Measurements from ENCODE around the gene CRLF1. TPM values are rescaled to one million over a fixed set of nuclear protein-coding genes. Genes with fewer than 3 reads are reported as not detected.
A peak's percentile ranks its signal among the peaks of the same experiment; 100 is the strongest.

The CRLF1 gene
- total RNA-seq, 1 donor from 2014 or later, result 2.6 TPM

DNA sequence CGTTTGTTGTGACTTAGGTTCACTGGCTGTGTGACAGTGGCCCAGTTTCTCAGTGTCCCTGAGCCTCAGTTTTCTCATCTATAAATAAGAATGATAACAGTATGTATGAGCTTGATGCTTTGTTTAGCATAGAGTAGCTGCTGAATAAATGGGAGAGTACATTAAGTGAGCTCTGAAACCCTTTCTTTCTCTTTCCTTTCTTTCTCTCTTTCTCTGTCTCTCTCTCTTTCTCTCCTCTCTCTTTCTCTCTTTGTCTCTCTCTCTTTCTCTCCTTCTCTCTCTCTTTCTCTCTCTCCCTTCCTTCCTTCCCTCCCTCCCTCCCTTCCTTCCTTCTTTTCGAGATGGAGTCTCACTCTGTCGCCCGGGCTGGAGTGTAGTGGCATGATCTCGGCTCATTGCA, 46.9 kb downstream of the CRLF1 start:
- peaks cover 16 to 20% (median 19%) of the 10 kb centered on the region in 3 donors for H3K4me1 ChIP-seq (ENCODE audit: control insufficient read depth in 3 of 3, insufficient read depth in 3 of 3, low read length in 3 of 3)
- H3K9me3 ChIP-seq (ENCODE audit: control insufficient read depth in 3 of 3, low read length in 3 of 3), result no peaks in the 10 kb centered on the region
- peaks cover 11 to 12% (median 11%) of the 10 kb centered on the region in 3 donors for H3K36me3 ChIP-seq (ENCODE audit: control insufficient read depth in 3 of 3, insufficient read depth in 3 of 3, low read length in 3 of 3)
- no peak overlapping the region for H3K9ac ChIP-seq (ENCODE audit: low read depth in 1 of 3, low read length in 3 of 3)
- no peak overlapping the region for H3K4me3 ChIP-seq (ENCODE audit: low read length in 3 of 3)
- H3K27ac ChIP-seq (ENCODE audit: low read depth, low read length), result no peak overlapping the region
- no peaks in the 10 kb centered on the region for H3K27me3 ChIP-seq (ENCODE audit: control insufficient read depth in 3 of 3, insufficient read depth in 3 of 3, low read length in 3 of 3)

DNA sequence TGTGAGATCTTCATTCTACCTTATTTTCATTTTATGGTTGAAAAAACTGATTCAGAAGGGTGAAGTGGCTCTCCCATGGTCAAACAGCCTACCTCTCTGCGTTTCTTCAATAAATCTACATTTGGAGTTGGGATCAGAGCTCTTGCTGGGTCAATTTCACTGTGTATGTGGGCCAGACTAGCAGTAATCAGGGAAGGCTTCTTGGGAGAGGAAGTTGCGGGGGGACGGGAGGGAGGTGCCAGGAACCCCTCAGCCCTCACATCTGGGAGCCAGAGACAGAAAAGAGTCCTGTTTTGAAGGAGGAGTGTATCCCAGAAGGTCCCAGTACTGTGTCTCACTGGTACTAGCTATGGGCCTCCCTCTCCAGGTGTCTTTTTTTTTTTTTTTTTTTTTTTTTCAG, 48.0 kb downstream of the CRLF1 start:
- H3K9ac ChIP-seq (ENCODE audit: low read depth in 1 of 3, low read length in 3 of 3), result peak overlapping the region; percentile 91 to 94 (median 93)
- peaks cover 4 to 7% (median 6%) of the 10 kb centered on the region in 3 donors for H3K36me3 ChIP-seq (ENCODE audit: control insufficient read depth in 3 of 3, insufficient read depth in 3 of 3, low read length in 3 of 3)
- H3K27me3 ChIP-seq (ENCODE audit: control insufficient read depth in 3 of 3, insufficient read depth in 3 of 3, low read length in 3 of 3), result no peaks in the 10 kb centered on the region
- no peaks in the 10 kb centered on the region for H3K9me3 ChIP-seq (ENCODE audit: control insufficient read depth in 3 of 3, low read length in 3 of 3)
- H3K4me1 ChIP-seq (ENCODE audit: control insufficient read depth in 3 of 3, insufficient read depth in 3 of 3, low read length in 3 of 3), result peaks cover 16 to 20% (median 19%) of the 10 kb centered on the region in 3 donors
- H3K4me3 ChIP-seq (ENCODE audit: low read length in 3 of 3), result peak overlapping the region; percentile 89 to 96 (median 94)
- peak overlapping the region; percentile 91 for H3K27ac ChIP-seq (ENCODE audit: low read depth, low read length)

DNA sequence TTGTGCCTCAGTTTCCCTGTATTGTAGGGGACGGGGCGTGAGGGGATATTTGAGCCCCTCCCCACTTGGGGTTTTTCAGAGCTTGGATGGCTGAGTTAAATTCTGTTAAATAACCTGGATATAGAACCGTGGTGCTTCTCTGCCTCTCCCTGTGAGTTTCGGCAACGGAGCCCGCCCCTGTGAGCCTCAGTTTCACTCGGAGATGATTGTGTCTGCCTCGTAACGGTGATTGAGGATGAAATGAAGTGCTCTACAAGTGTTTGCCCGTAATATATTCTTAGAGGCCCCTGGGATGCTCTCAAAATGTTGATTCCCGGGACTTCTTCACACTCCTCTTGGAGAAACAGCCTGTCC, 48.4 kb downstream of the CRLF1 start:
- H3K4me3 ChIP-seq (ENCODE audit: low read length in 3 of 3), result peak overlapping the region; percentile 89 to 96 (median 94)
- H3K9me3 ChIP-seq (ENCODE audit: control insufficient read depth in 3 of 3, low read length in 3 of 3), result no peaks in the 10 kb centered on the region
- peak overlapping the region; percentile 91 for H3K27ac ChIP-seq (ENCODE audit: low read depth, low read length)
- H3K27me3 ChIP-seq (ENCODE audit: control insufficient read depth in 3 of 3, insufficient read depth in 3 of 3, low read length in 3 of 3), result no peaks in the 10 kb centered on the region
- peaks cover 16 to 20% (median 19%) of the 10 kb centered on the region in 3 donors for H3K4me1 ChIP-seq (ENCODE audit: control insufficient read depth in 3 of 3, insufficient read depth in 3 of 3, low read length in 3 of 3)
- peaks cover 2 to 4% (median 3%) of the 10 kb centered on the region in 3 donors for H3K36me3 ChIP-seq (ENCODE audit: control insufficient read depth in 3 of 3, insufficient read depth in 3 of 3, low read length in 3 of 3)
- peak overlapping the region; percentile 91 to 94 (median 93) for H3K9ac ChIP-seq (ENCODE audit: low read depth in 1 of 3, low read length in 3 of 3)

DNA sequence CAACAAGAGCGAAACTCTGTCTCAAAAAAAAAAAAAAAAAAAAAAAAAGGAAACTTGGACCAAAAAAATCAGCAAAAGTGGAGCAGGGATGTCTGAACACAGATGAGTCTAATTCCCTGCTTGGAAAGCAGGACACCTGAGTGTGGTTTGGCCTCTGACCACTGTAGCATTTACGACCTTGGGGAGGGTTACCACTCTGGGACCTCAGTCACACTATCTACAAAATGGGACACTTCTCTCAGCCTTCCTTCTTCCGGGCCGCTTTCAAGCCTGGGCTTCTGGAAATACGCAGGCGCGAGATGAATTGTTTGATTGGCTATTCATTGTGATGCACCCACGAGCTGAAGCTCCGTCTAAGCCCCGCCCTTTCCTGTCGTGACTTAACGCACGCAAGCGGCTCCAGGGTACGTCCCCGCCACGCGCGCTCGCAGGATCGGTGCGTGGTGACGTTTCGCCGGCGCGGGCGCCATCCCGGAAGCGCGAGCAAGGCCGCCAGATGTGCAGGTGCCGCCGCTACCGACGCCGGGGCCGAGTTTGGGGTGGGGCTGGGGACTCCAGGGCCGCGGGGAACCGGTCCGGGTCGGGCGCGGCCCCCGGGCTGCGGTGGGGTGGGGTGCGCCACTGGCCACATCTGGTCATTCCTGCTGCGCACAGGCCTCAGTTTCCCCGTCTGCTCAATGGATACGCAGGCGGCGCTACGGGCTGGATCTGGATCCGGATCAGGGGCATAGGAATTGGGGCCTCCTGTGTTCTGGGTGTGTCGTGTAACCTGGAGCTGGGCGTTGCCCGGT, 49.0 kb downstream of the CRLF1 start, which contains the start of gene KXD1:
KXD1 (plus strand) TSS at position 460 of the 791 bp plus-strand sequence. CDS start 4,187 bp downstream, outside the sequence.
- Histone ChIP-seq H3K9ac (ENCODE audit: low read depth in 1 of 3, low read length in 3 of 3) (peak within 1 kb of the TSS; percentile 91 to 94 (median 93)), H3K4me3 (ENCODE audit: low read length in 3 of 3) (peak within 1 kb of the TSS; percentile 89 to 96 (median 94)), H3K27me3 (ENCODE audit: control insufficient read depth in 3 of 3, insufficient read depth in 3 of 3, low read length in 3 of 3) (no peaks in the 10 kb centered on the region), H3K4me1 (ENCODE audit: control insufficient read depth in 3 of 3, insufficient read depth in 3 of 3, low read length in 3 of 3) (peaks cover 16 to 20% (median 19%) of the 10 kb centered on the region in 3 donors), H3K36me3 (ENCODE audit: control insufficient read depth in 3 of 3, insufficient read depth in 3 of 3, low read length in 3 of 3) (peaks cover 0 to 1% (median 0%) of the 10 kb centered on the region in 3 donors), H3K27ac (ENCODE audit: low read depth, low read length) (peak within 1 kb of the TSS; percentile 91), H3K9me3 (ENCODE audit: control insufficient read depth in 3 of 3, low read length in 3 of 3) (no peaks in the 10 kb centered on the region)

DNA sequence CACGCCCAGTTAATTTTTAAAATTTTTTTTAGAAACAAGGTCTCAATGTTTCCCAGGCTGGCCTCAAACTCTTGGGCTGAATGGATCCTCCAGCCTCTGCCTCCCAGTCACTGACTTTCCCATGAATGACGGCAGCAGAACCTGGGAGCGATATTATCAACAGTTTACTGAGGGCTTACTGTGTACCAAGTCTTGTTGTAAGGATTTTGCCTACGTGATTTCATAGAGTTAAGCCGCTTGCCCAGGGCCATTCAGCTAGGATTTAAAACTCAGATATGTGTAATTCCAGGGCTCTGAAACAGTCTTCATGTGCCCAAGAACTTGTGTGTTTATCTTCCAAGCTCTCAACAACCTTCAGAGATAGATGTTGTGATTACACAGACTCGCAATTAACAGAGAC, 55.0 kb downstream of the CRLF1 start:
- H3K36me3 ChIP-seq (ENCODE audit: control insufficient read depth in 3 of 3, insufficient read depth in 3 of 3, low read length in 3 of 3), result no peaks in the 10 kb centered on the region
- no peak overlapping the region for H3K4me3 ChIP-seq (ENCODE audit: low read length in 3 of 3)
- H3K27me3 ChIP-seq (ENCODE audit: control insufficient read depth in 3 of 3, insufficient read depth in 3 of 3, low read length in 3 of 3), result no peaks in the 10 kb centered on the region

DNA sequence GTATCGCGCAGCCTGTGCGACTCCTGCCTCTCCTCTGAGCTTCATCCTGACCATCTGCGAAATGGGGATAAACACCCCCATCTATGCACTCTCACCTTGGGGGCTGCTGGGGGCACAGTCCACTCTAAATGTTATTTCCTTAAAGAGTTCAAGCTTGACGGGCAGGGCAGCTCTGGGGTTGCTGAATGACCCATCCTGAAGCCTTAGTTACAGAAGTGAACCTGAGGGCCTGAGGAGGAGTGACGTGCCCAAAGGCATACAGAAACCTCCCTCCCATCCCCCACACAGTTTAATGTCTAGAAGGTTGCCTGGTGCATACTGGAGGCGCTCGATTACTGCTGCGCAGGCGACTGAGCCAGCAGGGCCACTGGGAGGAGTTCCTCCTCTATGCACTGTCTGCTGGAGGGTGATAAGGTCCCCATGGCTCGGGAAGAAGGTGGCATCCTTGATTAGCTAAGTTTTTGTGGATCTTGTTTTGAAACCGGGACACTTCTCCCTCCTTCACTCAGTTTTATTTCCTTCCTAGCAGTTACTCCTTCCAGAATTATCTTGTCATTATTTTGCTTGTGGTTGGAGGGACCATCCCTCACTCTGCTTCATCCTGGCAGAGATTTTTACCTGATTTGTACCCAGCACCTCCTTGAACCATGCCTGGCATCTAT, 62.7 kb downstream of the CRLF1 start:
- peak overlapping the region; percentile 63 to 70 (median 66) for H3K4me3 ChIP-seq (ENCODE audit: low read length in 3 of 3)
- H3K27me3 ChIP-seq (ENCODE audit: control insufficient read depth in 3 of 3, insufficient read depth in 3 of 3, low read length in 3 of 3), result no peaks in the 10 kb centered on the region
- peaks cover 18 to 24% (median 21%) of the 10 kb centered on the region in 3 donors for H3K36me3 ChIP-seq (ENCODE audit: control insufficient read depth in 3 of 3, insufficient read depth in 3 of 3, low read length in 3 of 3)
- H3K27ac ChIP-seq (ENCODE audit: low read depth, low read length), result no peak overlapping the region
- peaks cover 12 to 18% (median 14%) of the 10 kb centered on the region in 3 donors for H3K4me1 ChIP-seq (ENCODE audit: control insufficient read depth in 3 of 3, insufficient read depth in 3 of 3, low read length in 3 of 3)
- peak overlapping the region; percentile 45 to 68 (median 65) for H3K9ac ChIP-seq (ENCODE audit: low read depth in 1 of 3, low read length in 3 of 3)
- H3K9me3 ChIP-seq (ENCODE audit: control insufficient read depth in 3 of 3, low read length in 3 of 3), result no peaks in the 10 kb centered on the region

More for the DNA sequence above, 55.0 kb downstream of the CRLF1 start:
- Histone ChIP-seq H3K27ac (ENCODE audit: low read depth, low read length) (no peak overlapping the region), H3K9ac (ENCODE audit: low read depth in 1 of 3, low read length in 3 of 3) (no peak overlapping the region), H3K9me3 (ENCODE audit: control insufficient read depth in 3 of 3, low read length in 3 of 3) (no peaks in the 10 kb centered on the region), H3K4me1 (ENCODE audit: control insufficient read depth in 3 of 3, insufficient read depth in 3 of 3, low read length in 3 of 3) (no peaks in the 10 kb centered on the region)

Small RNA genes within 50 kb of the gene (small RNA-seq; reads per million reads assigned to genes)
- gene RN7SL155P, result not detected

Other genes starting within 250 kb of the CRLF1 start
- 1.0 TPM for gene GDF15, start 220.6 kb downstream of the CRLF1 start, total RNA-seq
- 2.1 TPM for gene LRRC25, start 209.2 kb downstream of the CRLF1 start, total RNA-seq
- gene SSBP4, start 187.4 kb downstream of the CRLF1 start, total RNA-seq, result 79.3 TPM
- 86.6 TPM for gene ISYNA1, start 168.7 kb downstream of the CRLF1 start, total RNA-seq
- 24.5 TPM for gene ELL, start 84.7 kb downstream of the CRLF1 start, total RNA-seq
- gene FKBP8, start 63.2 kb downstream of the CRLF1 start, total RNA-seq, result 116 TPM
- 36.0 TPM for gene KXD1, start 48.9 kb downstream of the CRLF1 start, total RNA-seq
- 905 TPM for gene UBA52, start 34.9 kb downstream of the CRLF1 start, total RNA-seq
- gene REX1BD, start 18.0 kb downstream of the CRLF1 start, total RNA-seq, result 26.6 TPM
- gene TMEM59L, start 6.1 kb upstream of the CRLF1 start, total RNA-seq, result 2.1 TPM
- 2.1 TPM for gene KLHL26, start 30.2 kb upstream of the CRLF1 start, total RNA-seq
- gene CRTC1, start 76.9 kb upstream of the CRLF1 start, total RNA-seq, result 3.1 TPM
- gene COMP, start 184.5 kb upstream of the CRLF1 start, total RNA-seq, result 15.7 TPM
- 30.8 TPM for gene UPF1, start 225.2 kb upstream of the CRLF1 start, total RNA-seq